SK-N-MC (cell line): Measurements from ENCODE around the gene KCND2.

ENCODE experiments used
- EZH2 ChIP-seq: fragments of 200-600 bp; sonication (generic); IDR thresholded peaks from one replicate; pipeline ENCODE4 v1.6.1; 2017; ENCODE audit warnings: antibody characterized with exemption
- FOXP2 ChIP-seq: optimal IDR thresholded peaks from 2 replicates; pipeline ENCODE3; 2011; ENCODE audit warnings: mild to moderate bottlenecking, moderate library complexity; ENCODE audit not compliant: insufficient read depth; ENCODE audit errors: extremely low read length, control extremely low read depth
- POLR2AphosphoS5 ChIP-seq: IDR thresholded peaks from 2 replicates; pipeline ENCODE4 v1.6.1; 2012; ENCODE audit warnings: mild to moderate bottlenecking, low read depth, low read length, borderline replicate concordance

- no peak for TF ChIP-seq EZH2
- no peak for TF ChIP-seq POLR2AphosphoS5
- TF ChIP-seq FOXP2: no peak
These were observed 459.3 kb downstream of the KCND2 start for GRCh38 chr7:120732256-120732655.
